HG02763 (cell line): ENCODE measurements around the gene VASP.
"Not testable (repeated sequence)": the region's sequence is repeated elsewhere in the genome, so short reads cannot be mapped to it uniquely, and the experiment has no call there.

Experiments used
- ATAC-seq: cut with Tn5 transposase; IDR thresholded peaks from one replicate; pipeline ENCODE4 v1.9.1; 2021; ENCODE audit warnings: mild to moderate bottlenecking, moderate library complexity; ENCODE audit not compliant: unreplicated experiment

VASP gene

GRCh38 chr19:45496349-45496953, 10.8 kb upstream of the VASP start:
- peak; percentile 10 for ATAC-seq

- ATAC-seq, result no peak
These were observed 9.5 kb upstream of the VASP start for GRCh38 chr19:45497791-45498190.

GRCh38 chr19:45498411-45499195, 8.7 kb upstream of the VASP start, which contains the start of gene PPM1N:
Gene PPM1N (plus strand): TSS chr19:45498443. CDS start chr19:45498473, 30 bp downstream.
- ATAC-seq, result no peak

- ATAC-seq, result no peak
These were observed 7.8 kb upstream of the VASP start for GRCh38 chr19:45499196-45500180.

GRCh38 chr19:45500918-45501729, 6.2 kb upstream of the VASP start:
- ATAC-seq, result no peak

- no peak for ATAC-seq
These were observed 5.6 kb upstream of the VASP start for GRCh38 chr19:45501730-45502014.

GRCh38 chr19:45502111-45502510, 5.2 kb upstream of the VASP start:
- no peak for ATAC-seq

GRCh38 chr19:45503909-45504308, 3.4 kb upstream of the VASP start:
- no peak for ATAC-seq

- no peak for ATAC-seq
These were observed 1.9 kb upstream of the VASP start for GRCh38 chr19:45505151-45505995.

GRCh38 chr19:45505996-45506245, 1.4 kb upstream of the VASP start:
- no peak for ATAC-seq

- ATAC-seq, result peak; percentile 65
These were observed 862 bp upstream of the VASP start for GRCh38 chr19:45506246-45506988.

GRCh38 chr19:45507872-45508416, 665 bp downstream of the VASP start:
- no peak for ATAC-seq

- no peak for ATAC-seq
These were observed 1.2 kb downstream of the VASP start for GRCh38 chr19:45508417-45508860.

- peak; percentile 25 for ATAC-seq
These were observed 1.8 kb downstream of the VASP start for GRCh38 chr19:45508861-45509691.

- ATAC-seq, result no peak
These were observed 2.4 kb downstream of the VASP start for GRCh38 chr19:45509692-45510015.

- ATAC-seq, result not testable (repeated sequence)
These were observed 3.1 kb downstream of the VASP start for GRCh38 chr19:45510352-45510751.

- no peak for ATAC-seq
These were observed 3.8 kb downstream of the VASP start for GRCh38 chr19:45511074-45511473.

- ATAC-seq, result no peak
These were observed 5.7 kb downstream of the VASP start for GRCh38 chr19:45512881-45513483.
